T-helper 1 cell (primary cell): ENCODE data around the gene GABRB1.

ENCODE experiments used
- DNase-seq, 5 donors: peaks; one replicate each; pipeline ENCODE4 v3.0.0-alpha.2; 2012 to 2020

GABRB1 gene

DNA sequence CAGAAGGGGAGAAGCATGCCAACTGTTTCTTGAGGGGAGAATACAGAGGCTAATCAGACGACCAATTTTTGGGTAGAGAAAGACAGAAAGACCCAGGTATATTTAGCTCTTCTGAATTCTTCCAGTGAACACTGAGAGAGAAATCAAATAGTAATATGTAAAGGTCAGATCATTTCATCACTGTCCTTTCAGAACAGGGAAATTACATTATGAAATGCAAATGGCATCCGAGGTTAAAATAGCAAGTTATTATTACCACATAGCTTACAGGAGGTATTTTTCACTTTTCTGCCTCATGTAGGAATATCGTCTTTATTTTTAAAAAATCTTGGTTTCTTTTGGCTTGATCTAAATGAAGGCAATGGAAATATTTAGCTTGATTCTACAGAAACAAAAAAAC, 18.0 kb downstream of the GABRB1 start:
- DNase-seq: no peak

DNA sequence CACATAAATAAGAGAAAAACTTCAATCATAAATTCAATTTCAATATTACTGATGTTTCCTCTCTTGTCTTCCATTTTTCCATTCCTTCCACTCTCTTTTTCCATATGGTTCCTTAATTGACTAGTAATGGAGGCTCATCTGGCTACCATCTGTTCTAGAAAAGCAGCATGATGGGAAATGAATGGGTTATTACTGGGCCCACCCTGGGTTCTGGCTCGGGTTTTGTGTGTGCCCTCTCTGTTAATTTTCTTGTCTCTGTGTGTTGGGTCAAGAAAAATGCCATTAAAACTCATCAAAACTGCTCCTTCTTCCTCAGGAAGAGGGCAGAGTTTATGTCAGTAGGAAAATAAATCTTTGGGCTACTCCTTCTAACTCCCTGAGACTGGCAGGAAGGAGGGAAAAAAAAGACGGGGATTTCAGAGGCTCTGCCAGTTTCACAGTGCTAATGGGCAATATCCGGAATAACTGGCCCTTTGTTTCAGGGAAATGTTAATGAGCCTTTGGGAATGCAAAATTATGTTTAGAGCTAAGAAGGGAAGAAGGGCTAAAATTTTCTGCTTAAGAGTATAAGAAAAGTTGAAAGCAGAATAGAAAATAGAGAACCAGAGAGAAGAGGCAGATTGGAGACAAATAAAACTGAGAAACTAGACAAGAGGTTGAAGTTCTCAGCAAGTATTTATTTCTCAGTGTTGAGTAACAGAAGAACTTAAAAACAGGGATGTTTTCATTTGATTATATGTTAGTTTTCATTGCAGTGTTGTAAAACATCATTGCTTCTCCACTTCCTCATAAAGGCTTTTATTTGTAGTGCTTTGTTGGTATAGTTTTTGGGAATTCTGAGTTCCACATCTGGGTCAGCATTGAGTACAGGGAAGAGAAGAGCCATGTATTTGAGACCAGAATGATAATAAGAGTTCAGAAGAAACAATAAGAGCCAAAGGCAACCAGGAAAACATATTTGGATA, 19.7 kb downstream of the GABRB1 start:
- DNase-seq: no peak

DNA sequence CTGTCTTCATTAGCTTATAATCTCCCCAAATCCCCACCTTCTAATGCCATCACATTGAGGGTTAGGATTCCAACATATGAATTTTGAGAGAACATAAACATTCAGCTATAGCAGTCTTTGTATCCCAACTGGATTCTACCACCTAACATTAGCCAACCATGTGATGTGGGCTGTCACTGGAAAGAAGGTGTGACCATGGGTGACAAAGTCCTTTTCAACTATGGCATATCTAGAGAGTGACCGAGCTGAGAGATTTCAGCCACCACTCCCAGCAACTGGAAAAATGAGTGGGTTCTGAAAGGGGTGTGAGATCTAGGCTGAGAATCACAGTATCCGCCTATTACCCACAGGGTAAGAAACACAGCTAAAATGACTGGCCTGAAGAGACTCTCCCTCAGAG, 22.1 kb downstream of the GABRB1 start:
- DNase-seq: no peak

DNA sequence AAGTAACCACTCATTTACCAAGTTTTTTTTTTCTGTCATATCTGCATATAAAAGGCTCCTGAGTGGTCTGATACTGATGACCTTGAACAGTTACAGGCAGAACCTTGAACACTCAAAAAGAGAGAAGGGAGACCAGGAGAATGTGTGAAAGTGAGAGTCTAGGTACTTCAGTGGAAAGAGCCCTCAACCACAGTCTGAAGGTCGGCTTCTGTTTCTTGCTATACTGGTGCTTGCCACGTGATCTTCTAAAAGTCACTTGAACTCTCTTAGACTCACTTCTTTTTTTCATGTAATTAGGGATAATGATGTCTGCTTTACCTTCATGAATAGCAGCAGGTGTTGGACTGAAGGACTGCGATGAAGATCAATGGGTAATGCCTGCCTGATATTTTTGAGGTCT, 22.8 kb downstream of the GABRB1 start:
- no peak for DNase-seq

DNA sequence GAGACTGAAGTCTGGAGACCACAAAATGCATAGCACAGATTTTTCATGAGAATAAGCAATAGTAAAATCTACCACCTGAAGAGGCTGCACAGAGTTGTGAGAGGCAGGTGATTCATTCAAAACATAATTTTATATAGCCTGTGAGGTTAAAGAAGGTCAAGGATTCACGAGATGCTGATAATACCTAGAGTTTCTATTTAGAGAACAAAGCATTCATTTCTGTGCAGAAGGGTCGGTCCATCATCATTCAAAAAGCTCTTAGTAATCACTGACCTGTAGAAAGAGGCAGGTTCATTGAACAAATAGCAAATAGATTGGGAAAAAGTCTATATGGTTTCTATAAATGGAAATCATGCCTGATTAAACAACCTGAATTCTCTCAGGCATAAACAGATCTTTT, 26.6 kb downstream of the GABRB1 start:
- no peak for DNase-seq

DNA sequence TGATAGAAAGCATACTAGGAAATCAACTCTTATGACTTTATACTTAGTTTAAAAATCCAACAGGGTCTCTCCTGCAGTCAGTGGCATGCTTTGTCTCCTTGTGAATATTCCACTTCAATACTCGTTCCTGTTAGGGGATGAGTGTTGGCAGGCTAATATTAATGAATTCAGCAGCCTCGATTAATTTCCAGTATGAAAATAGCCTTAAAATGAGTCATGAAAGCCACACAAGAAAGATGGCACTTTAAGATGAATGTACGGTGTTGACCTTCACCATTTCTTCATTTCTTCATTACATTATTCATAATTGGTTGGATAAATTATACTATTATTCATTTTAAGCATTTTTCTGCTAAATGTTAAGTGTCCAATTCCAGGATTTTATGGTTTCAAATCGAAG, 29.2 kb downstream of the GABRB1 start:
- DNase-seq: no peak

DNA sequence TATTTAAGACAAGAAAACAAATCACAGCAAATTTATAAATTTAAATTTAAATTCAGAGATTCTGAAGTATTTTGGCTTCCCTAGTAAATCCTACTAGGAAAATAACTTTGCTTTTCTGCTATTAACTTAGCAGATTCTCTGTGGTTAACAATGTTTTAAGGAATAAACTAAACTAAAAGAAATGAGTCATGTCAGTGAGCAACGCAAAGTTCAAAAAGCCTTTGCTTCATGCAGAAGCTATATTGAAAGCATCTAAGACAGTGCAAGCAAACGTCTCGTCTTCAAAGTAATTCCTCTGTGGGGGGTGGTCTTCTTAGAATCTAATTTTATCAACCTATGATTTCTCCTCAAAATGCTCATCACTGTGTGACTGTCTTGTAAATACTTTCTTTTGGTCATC, 30.1 kb downstream of the GABRB1 start:
- DNase-seq: no peak

DNA sequence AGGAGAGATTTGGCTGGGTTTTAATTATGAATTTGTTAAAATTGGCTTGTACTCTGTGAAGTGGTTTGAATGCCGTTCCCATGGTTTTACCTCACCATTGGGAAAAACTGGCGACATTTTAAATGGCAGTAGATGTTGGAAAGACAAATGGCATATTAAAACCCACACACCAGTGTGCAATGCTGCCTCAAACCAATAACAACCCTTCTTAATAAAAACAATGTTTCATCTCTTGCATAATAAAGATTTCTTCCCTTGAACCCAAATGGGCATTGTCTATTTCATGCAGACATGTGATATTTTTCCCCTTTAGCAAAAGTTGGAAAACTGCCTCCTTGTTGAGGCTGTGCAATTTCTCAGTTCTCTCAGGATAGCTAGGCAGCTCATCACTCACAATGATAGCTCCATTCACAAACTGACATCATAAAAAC, 33.7 kb downstream of the GABRB1 start:
- no peak for DNase-seq

DNA sequence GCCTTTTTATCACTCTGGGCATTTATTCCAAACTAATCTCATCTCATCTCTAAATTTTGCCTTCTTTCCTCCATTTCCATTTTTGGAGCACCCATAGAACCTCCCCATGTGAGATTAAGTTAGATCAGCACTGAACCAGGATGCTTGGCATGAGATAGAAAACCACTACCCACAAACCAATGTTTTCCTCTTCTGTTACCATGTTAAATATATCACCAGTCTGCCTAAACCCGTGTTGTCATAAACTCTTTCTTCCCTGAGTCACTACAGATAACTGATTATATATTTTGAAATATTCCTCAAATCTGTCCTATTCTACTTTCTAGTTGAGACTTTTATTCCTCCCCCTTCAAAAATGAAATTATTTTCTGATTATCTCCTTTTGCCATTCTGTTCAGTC, 37.6 kb downstream of the GABRB1 start:
- DNase-seq: no peak

DNA sequence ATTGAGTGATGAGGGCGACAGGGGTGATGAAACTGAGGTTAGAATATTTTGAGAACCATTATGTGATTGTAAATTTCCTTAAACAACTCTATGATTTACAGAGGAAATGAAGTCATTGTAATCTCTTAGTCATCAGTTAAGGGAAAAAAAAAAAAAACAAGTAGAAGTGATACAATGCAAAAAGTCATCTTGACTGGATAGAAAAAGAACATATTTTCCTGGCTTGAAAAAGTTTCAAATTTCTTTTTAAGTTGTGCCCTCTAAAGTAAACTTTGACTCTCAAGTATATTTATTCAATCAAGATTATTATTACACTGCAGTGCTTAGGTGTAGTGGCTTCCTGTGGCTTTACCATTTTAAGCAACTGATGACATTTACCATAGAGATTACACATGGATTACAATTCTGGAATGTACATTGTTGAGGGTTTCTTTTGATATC, 40.6 kb downstream of the GABRB1 start:
- no peak for DNase-seq

DNA sequence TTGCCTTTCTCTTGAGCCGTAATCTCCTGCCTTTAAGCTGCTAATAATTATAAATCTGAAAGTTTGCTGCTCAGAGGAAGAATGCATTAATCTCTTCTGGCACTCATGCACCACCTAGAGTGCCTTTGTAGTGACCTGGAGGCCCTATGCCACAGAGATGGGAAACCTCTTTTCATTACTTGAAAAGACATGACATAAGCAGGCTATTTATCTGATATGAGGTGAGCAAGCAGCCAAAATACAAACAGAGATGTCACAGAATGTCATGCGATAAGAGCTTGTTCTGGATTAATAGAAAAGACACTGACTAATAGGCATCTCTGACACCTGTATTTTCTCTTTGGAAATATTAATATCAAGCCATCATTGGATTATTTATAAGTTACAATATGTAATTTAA, 42.3 kb downstream of the GABRB1 start:
- DNase-seq: no peak

DNA sequence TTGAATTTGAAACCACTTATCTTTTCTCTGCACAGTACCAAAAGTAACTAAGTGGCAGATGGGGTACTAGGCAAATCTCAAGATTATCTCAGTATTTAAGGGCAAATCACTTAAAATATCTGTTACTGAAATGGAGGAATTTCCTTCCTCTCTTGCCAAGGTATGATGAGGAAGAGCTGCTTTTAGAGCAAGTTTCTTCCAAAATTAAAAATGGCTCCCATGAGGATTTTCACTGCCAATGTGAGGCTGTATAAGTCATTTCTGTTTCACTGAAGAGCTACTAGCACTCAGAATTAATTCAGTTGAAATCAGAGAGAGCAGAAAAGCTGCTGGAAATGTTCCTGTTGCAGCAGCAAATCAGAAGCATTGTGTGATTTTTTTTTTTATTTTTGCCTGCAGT, 43.4 kb downstream of the GABRB1 start:
- no peak for DNase-seq

DNA sequence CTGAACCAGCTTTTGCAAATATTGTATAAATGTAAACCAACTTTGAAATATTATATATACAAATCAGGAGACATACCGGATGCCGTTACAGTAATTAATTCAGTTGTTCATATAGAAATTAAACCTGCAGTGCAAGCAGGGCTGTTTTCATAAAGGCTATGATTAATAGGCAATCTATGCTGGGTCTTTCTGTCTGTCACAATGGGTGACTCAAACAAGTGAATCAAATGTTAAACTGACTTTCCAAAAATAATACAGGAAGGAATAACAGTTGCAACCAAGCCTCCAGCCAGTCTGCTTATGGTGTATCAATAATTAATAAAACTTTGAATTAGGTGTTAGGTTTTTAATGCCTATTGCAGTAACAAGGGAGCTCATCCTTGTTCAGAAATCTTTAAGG, 43.9 kb downstream of the GABRB1 start:
- no peak for DNase-seq

DNA sequence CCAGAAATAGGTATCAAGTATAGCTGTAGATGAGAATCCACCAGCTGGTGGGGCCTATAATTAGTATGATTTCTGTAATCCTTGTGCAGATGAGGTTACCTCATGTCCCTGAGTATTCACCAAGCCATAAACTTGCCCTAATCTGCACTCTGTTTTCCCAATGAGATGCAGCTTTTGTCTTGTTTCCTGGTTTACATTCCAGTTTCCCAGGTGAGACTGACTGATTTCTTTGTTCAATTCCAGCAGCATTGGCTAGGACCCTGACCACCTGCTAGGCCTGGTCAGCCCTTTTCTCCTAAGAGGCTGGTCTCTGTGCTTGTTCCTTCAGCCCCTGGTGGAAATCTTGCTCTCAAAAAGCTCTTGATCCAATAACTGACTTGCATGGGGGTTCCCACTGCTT, 44.6 kb downstream of the GABRB1 start:
- no peak for DNase-seq

DNA sequence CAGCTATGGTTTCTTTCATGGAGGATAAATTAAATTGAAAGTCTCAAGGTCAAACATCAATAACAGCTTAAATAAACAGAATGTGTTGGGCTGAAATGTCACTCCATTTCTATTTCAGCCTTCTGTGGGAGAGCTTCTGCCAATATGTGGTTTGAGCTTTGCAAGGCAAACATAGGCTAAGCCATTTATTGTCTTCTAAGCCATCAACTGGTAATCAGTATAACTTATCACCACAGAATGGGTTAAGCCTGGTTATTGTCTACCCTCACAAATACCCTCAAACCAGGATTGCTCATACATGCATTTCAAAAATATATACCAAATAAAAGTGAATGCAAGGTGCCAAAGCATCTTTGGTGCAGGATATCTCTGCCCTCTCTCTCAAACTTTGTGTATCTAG, 52.7 kb downstream of the GABRB1 start:
- DNase-seq: no peak

DNA sequence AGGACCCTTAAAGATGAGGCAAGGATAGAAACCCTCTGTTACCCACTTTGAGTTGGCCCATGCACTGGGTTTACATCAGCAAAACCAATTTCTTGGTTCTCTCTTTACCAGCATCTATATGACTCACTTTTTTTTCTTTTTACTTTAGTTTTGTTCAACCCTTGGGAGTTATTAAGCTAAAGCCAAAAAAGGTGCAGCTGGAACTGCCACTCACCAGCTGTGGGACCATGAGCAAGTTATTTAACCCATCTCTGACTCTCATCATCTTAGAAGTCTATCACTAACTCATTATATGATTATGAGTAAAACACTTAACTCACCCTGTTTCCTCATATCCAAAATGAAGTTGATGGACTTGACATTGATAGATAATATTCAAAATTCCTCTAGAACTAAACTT, 53.4 kb downstream of the GABRB1 start:
- DNase-seq: no peak

DNA sequence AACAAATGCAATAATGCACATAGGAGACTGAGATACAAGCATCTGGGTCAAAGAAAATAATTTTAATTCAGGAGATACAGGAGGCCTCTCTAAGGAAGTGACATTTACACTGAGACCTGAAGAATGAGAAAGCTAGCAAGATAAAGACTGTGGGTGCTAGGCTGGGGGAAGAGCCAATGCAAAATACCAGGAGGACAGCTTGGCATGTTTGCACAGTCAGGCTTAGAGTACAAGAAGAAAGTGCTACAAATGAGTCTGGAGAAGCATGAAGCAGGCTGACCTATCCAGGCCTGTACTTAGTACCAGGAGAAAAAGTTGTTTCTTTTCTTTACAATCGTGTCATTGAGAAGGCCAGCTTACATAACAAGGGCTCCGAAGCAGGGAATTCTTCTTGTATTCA, 56.9 kb downstream of the GABRB1 start:
- no peak for DNase-seq

DNA sequence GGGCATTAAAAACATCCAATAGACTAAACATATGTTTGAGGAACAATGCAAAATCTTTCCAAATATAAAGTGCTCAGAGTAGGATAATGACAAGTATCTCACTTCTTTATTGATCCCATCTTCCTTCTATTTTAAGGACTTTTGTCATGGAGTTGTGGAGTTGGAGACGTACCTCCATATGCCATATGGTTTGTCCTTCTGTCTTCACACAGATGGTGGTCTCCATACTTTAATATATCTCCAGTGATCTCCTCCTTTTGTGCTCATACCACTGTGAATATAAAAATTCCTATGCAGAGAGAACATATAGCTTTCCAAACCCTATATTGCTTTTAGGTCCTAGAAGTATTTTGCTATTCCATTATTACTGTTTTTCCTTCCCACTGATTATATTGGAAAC, 64.5 kb downstream of the GABRB1 start:
- no peak for DNase-seq

DNA sequence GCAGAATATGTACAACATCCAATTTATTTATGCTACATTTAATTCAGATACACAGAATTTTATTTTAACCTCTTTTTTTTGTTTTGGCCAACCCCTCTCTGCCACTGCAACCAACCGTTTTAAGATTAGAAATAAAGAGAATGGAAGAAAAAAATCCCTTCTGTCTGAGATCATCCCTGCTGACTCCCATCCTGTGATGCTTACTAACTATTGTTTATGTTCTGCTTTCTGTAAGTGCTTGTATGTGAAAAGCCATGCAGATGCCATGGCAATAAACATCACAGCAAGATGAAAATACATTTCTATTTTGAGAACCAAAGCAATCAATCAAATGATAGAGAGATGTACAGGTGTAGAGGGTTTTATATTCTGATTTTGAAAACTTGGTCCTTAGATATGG, 70.1 kb downstream of the GABRB1 start:
- no peak for DNase-seq

DNA sequence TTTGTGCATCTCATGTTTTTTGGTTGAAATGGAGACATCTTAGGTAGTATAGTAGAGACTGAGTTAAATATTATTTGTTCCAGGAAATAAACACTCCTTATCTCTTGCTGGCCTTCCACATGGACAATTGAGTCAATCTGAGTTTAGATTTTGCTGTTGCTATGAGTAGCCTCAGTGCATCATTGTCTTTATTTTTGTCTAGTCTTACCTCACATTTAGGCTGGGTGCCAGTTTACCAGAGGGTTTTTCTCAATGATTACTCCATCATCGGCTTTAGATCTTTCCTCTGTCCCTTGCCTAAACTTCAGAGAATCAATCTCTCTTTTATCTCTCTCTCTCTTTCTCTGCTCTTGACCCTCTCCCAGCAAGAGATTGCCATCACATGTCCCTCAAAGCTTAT, 73.6 kb downstream of the GABRB1 start:
- DNase-seq: no peak

DNA sequence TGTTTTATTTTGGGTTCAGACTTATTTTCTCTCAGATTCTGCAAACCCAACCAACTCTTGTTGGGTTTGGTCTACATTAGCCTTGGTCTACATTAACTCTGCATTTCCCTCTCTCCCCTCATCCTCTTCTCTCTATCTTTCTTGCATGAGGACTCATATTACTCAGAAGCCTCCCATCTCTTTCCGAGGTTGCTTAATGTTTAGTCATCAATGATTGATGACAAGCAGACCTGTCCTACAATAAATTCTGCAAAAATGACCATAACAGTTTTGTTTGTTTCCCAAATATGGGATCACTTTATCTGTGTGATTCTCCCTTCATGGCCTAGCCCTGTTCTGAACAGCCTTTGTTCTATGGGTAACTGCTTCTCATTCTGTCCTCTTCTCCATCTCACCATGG, 75.2 kb downstream of the GABRB1 start:
- no peak for DNase-seq

DNA sequence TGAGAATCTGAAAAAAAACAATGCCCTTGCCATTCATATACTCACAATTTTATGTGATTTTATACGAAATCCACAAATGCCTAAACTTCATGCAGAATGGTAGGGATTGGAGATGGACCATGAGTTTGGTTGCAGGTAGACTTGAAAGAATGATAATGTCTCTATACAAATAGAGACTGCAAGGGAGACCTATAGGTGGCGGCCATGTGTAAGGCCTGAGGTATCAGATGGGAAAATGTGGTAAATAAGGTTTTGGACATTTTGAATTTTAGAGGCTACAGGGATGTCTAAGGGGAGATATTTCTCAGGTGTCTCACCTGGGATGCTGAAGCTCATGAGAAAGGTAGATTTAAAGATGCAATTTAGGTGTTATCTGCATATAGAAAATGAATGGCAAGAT, 78.0 kb downstream of the GABRB1 start:
- DNase-seq: no peak

DNA sequence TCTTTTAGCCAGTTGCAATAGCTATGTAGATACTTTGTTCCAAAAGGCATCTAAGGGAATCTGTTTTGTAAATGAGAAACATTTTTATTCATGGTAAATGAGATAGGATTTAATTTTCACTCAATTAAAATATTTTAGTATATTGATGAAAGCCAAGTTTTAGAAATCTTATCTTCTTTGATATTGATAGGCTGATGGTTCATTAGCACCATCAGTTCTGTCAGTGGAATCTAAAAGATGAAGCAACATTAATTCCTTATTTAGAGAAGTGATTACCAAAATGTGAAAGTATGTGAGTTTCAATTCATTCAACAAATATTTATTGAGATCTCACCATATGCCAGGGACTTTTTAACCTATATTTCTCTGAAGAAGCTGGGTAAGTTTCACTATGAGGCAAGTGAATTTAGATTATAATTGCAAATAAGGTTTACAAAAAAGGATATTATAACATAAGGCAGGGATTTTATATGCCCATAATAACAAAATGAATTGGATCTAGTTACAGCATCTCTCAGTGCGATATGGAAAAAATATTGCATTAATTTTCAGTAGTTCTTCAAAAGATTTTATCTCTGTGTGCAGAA, 79.3 kb downstream of the GABRB1 start:
- no peak for DNase-seq

DNA sequence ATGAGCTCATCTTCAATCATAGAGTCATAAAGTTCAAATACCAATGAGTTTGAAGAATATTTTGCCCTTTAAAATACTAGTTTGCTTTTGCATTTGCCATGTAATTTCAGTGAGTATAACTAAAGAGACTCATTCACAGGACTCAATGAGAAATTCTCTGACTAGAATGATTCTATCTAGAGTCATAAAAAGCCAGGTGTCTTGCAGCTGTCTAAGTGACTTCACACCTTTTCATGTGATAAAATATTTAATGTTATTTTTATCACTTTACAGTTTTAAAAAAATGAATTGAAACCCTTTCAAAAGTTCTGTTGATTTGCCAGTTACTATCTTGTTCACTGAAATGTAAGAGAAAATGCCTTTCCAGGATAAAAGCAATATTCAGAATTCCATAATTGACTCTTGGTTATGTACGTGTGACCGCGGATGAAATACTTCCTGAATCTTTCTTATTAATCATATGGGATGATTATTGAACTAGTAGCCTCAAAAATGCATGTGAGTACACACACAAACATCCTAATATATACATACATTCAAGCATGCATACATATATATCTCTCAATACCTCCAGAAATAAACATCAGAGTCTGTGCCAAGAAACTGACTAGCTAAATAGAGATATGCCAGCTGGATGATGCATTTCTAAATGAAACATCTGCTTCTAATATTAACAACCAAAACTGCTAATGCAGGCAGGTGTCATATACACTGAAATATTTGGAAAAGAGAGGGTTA, 87.0 kb downstream of the GABRB1 start:
- no peak for DNase-seq
